NCI-H2196 (cell line): ENCODE data around the gene SUMO3.
A peak's percentile ranks its signal among the peaks of the same experiment; 100 is the strongest.

Experiments used
- DNase-seq: peaks from one replicate; lab custom pipeline; 2025; ENCODE audit not compliant: unreplicated experiment; lab: John Stamatoyannopoulos, UW

Gene SUMO3

GRCh38 chr21:44804762-44805161 lies 13.1 kb downstream of the SUMO3 start:
- no peak for DNase-seq

GRCh38 chr21:44803651-44804050 lies 14.2 kb downstream of the SUMO3 start:
- DNase-seq: no peak

GRCh38 chr21:44802396-44803153 lies 15.3 kb downstream of the SUMO3 start:
- peak; percentile 4 for DNase-seq

- DNase-seq: peak; percentile 79
Measured at GRCh38 chr21:44801468-44802395, 16.1 kb downstream of the SUMO3 start, which contains the start of gene UBE2G2. UBE2G2 (minus strand) TSS chr21:44801820; CDS start chr21:44801748, 72 bp downstream.

GRCh38 chr21:44800971-44801467 lies 16.8 kb downstream of the SUMO3 start:
- DNase-seq: peak; percentile 28

GRCh38 chr21:44800103-44800502 lies 17.8 kb downstream of the SUMO3 start:
- no peak for DNase-seq

GRCh38 chr21:44799646-44800045 lies 18.2 kb downstream of the SUMO3 start:
- no peak for DNase-seq

- no peak for DNase-seq
Measured at GRCh38 chr21:44797775-44798174, 20.1 kb downstream of the SUMO3 start.

GRCh38 chr21:44795342-44795741 lies 22.5 kb downstream of the SUMO3 start:
- no peak for DNase-seq

- DNase-seq: no peak
Measured at GRCh38 chr21:44793592-44794374, 24.1 kb downstream of the SUMO3 start.

- DNase-seq: peak; percentile 69
Measured at GRCh38 chr21:44792702-44793591, 24.9 kb downstream of the SUMO3 start.

- DNase-seq: no peak
Measured at GRCh38 chr21:44791993-44792392, 25.9 kb downstream of the SUMO3 start.

GRCh38 chr21:44791246-44791645 lies 26.6 kb downstream of the SUMO3 start:
- DNase-seq: no peak

GRCh38 chr21:44790368-44790767 lies 27.5 kb downstream of the SUMO3 start:
- DNase-seq: no peak

GRCh38 chr21:44789880-44790279 lies 28.0 kb downstream of the SUMO3 start:
- no peak for DNase-seq

- DNase-seq: peak; percentile 53
Measured at GRCh38 chr21:44785620-44786335, 32.1 kb downstream of the SUMO3 start.

- DNase-seq: no peak
Measured at GRCh38 chr21:44784810-44785209, 33.1 kb downstream of the SUMO3 start.

- DNase-seq: no peak
Measured at GRCh38 chr21:44783020-44783696, 34.7 kb downstream of the SUMO3 start.
